Erythroblast (primary cell): ENCODE measurements around the gene F12.

Experiments used
- GATA1 ChIP-seq: IDR thresholded peaks from 2 replicates; pipeline ENCODE4 v1.6.1; 2011; ENCODE audit warnings: low read depth, mild to moderate bottlenecking, control low read depth, low read length, moderate library complexity
- POLR2A ChIP-seq: IDR thresholded peaks from 2 replicates; pipeline ENCODE4 v1.6.1; 2011; ENCODE audit warnings: mild to moderate bottlenecking, low read length

DNA sequence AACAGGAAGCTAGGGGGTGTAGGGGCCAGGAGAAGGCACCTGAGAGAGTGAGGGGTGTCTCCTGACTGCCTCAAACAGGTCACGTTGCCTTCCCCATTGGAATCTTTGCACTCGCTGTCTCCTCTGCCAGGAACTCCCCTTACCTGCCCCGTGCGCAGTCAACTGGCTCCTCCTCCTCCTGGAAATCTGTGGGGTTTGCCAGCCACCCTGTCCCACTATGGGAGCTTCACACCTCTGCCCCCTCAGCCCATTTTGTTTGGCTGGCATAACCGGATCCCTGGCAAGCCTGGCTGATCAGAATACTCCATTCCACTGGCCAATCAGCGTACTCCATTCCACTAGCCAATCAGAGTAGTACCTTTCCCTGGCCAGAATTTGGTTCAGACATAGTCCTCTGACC is 35.6 kb downstream of the F12 start:
- TF ChIP-seq POLR2A (no peak), GATA1 (no peak)
